Testis (tissue), 2 donors: ENCODE data around the gene TMEM150B.

ENCODE experiments used
- CTCF ChIP-seq, 3 experiments: fragments of 450-650 bp in 2 of 3; fragments of 200-600 bp in 1 of 3; sonication (generic) in 1 of 3; IDR thresholded peaks; one replicate each; pipeline ENCODE4 v1.5.1; 2016 to 2019; ENCODE audit warnings: antibody characterized with exemption in 3 of 3, mild to moderate bottlenecking in 2 of 3, moderate library complexity in 1 of 3
- POLR2A ChIP-seq: fragments of 450-650 bp; IDR thresholded peaks from one replicate; pipeline ENCODE4 v1.6.1; 2017; ENCODE audit warnings: antibody characterized with exemption, mild to moderate bottlenecking, moderate library complexity

GRCh38 chr19:55265723-55266386 lies 59.3 kb downstream of the TMEM150B start:
- TF ChIP-seq POLR2A (no peak), CTCF (IDR thresholded peaks at IDR 0.05) (no peak)
